Upper lobe of left lung (tissue), 4 donors: Measurements from ENCODE around the gene CNST.

Experiments used
- EP300 ChIP-seq, 4 donors: sonication (generic); formaldehyde crosslinking; IDR thresholded peaks; one replicate each; pipeline ENCODE4 v1.5.1; 2017; ENCODE audit warnings: antibody characterized with exemption in 4 of 4, control low read depth in 2 of 4
- POLR2A ChIP-seq, 4 donors: fragments of 450-650 bp; IDR thresholded peaks; one replicate each; pipeline ENCODE4 v1.5.1; 2016 to 2017; ENCODE audit warnings: antibody characterized with exemption in 4 of 4, mild to moderate bottlenecking in 2 of 4
- TF ChIP-seq, protein P1 (sequence below), 6 experiments: fragments of 450-650 bp in 4 of 6; fragments of 200-600 bp in 2 of 6; sonication (generic) in 2 of 6; IDR thresholded peaks; one replicate each; pipeline ENCODE4 v1.5.1; 2016 to 2019; ENCODE audit warnings: antibody characterized with exemption in 6 of 6

DNA sequence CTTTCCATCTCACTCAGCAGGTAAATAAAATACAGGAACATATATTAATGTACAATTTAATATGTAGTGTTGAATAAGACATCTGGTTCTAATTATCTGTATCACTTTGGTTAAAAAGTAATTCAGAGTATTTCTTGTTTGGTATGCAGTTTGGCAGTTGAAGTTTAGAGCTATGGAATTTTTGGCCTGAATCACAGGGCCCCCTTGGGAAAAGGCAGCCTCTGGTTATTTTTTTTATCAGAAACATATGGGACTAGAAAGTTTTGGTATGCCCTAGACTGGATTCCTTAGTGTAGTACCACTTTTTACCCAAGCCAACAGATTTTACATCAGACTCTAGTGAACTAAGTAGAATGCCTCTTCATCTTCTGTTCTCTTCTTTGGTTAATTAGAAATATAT is 26.4 kb downstream of the CNST start:
- TF ChIP-seq, protein P1, sequence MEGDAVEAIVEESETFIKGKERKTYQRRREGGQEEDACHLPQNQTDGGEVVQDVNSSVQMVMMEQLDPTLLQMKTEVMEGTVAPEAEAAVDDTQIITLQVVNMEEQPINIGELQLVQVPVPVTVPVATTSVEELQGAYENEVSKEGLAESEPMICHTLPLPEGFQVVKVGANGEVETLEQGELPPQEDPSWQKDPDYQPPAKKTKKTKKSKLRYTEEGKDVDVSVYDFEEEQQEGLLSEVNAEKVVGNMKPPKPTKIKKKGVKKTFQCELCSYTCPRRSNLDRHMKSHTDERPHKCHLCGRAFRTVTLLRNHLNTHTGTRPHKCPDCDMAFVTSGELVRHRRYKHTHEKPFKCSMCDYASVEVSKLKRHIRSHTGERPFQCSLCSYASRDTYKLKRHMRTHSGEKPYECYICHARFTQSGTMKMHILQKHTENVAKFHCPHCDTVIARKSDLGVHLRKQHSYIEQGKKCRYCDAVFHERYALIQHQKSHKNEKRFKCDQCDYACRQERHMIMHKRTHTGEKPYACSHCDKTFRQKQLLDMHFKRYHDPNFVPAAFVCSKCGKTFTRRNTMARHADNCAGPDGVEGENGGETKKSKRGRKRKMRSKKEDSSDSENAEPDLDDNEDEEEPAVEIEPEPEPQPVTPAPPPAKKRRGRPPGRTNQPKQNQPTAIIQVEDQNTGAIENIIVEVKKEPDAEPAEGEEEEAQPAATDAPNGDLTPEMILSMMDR (IDR thresholded peaks at IDR 0.05), result no peak
- no peak for TF ChIP-seq POLR2A (IDR thresholded peaks at IDR 0.05)
- TF ChIP-seq EP300 (IDR thresholded peaks at IDR 0.05), result no peak
